ENCODE results near the gene CD44.
"Not testable (repeated sequence)": the region's sequence is repeated elsewhere in the genome, so short reads cannot be mapped to it uniquely, and the experiment has no call there.

The CD44 gene

DNA sequence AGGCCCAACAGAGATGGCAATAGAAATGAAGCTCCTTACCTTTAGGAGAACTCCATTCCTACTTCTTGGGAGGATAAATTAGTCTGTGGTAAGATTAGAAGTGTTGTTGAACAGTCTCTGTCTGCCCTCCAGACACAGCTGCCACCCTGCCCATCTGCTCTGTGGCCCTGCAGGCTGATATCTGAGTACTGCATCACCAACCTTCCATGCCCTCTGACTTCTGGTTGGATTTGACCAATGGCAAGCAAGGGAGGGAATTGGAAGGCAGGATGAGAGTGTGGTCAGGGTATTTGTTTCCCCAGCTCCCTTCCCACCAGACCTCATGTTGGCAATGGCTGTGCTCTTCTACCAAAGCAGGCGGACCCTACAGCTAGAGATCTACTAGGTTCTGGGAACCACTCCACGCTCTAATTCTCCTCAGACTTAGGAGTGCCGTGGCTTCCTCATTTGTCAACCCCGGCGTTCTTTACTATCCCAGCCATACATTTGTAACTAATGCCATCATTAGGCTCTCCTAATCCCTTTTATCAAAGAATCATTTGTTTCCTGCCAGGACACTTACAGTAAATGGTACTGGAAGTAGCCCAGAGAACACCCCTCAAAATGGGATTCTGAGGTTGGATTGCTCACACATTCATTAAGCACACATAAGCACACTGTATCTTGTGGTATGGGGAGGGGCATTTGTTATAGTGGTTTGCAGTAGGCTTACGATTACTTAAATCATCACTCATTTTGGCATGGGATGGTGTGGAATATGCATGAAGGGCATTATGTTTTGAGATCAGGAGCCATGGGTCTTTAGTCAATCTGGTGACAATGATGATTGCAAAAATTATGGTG lies 35.4 kb upstream of the CD44 start:
- Histone ChIP-seq H3K27ac (ENCODE audit: low read length) (no peak overlapping the region), H3K27me3 (ENCODE audit: insufficient read depth, low read length) (no peaks in the 10 kb centered on the region), H3K4me1 (ENCODE audit: insufficient read depth, low read length) (no peaks in the 10 kb centered on the region), H3K36me3 (ENCODE audit: insufficient read depth, low read depth, low read length) (no peaks in the 10 kb centered on the region), H3K4me3 (ENCODE audit: low read length) (no peak overlapping the region), H3K9me3 (ENCODE audit: insufficient read depth, low read depth, low read length) (no peaks in the 10 kb centered on the region; the same call in 1 of the 2 replicates), H3K9ac (ENCODE audit: low read depth, low read length) (no peak overlapping the region)

- no peaks in the 10 kb centered on the region; the same call in none of the 2 replicates for H3K9me3 ChIP-seq (ENCODE audit: insufficient read depth, low read depth, low read length)
- no peak overlapping the region for H3K9ac ChIP-seq (ENCODE audit: low read depth, low read length)
- no peak overlapping the region for H3K27ac ChIP-seq (ENCODE audit: low read length)
Measured at GRCh38 chr11:35104655-35105054, 34.3 kb upstream of the CD44 start.

DNA sequence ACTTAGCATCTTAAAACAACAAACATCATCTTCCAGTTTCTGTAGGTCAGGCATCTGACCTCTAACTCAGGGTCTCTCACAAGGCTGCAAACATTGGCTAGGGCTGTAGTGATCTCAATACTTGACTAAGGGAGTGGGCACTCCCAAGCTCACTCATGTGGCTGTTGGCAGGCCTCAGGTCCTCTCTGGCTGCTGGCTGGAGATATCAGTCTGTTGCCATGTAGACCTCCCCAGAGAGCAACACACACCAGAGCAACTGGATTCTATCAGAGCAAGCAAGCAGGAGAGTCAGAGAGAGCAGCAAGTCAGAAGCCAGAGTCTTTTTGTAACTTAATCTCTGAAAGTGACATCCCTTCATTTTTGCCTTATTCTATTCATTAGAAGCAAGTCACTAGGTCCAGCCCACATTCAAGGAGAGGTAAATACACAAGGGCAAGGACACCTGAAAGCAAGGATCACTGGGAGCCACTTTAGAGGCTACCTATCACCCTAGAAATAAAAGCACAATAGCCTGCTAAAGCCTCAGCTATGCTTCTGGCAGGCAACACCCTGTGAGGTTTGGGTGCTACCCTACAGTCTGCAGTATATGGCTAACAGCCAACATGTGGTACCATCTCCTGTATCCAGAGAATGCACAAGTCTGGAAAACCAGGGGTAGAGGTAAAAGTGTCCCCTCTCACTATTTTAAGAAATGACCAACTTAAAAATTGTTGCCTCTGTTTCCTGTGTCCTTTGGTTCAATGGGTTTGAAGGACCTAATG lies 33.5 kb upstream of the CD44 start:
- Histone ChIP-seq H3K36me3 (ENCODE audit: insufficient read depth, low read depth, low read length) (no peaks in the 10 kb centered on the region), H3K4me3 (ENCODE audit: low read length) (no peak overlapping the region), H3K27ac (ENCODE audit: low read length) (no peak overlapping the region), H3K9ac (ENCODE audit: low read depth, low read length) (no peak overlapping the region), H3K9me3 (ENCODE audit: insufficient read depth, low read depth, low read length) (no peaks in the 10 kb centered on the region; the same call in none of the 2 replicates), H3K27me3 (ENCODE audit: insufficient read depth, low read length) (no peaks in the 10 kb centered on the region), H3K4me1 (ENCODE audit: insufficient read depth, low read length) (no peaks in the 10 kb centered on the region)

More at GRCh38 chr11:35104655-35105054, 34.3 kb upstream of the CD44 start:
- H3K27me3 ChIP-seq (ENCODE audit: insufficient read depth, low read length), result no peaks in the 10 kb centered on the region
- H3K4me1 ChIP-seq (ENCODE audit: insufficient read depth, low read length), result no peaks in the 10 kb centered on the region
- H3K36me3 ChIP-seq (ENCODE audit: insufficient read depth, low read depth, low read length), result no peaks in the 10 kb centered on the region
- H3K4me3 ChIP-seq (ENCODE audit: low read length), result no peak overlapping the region

DNA sequence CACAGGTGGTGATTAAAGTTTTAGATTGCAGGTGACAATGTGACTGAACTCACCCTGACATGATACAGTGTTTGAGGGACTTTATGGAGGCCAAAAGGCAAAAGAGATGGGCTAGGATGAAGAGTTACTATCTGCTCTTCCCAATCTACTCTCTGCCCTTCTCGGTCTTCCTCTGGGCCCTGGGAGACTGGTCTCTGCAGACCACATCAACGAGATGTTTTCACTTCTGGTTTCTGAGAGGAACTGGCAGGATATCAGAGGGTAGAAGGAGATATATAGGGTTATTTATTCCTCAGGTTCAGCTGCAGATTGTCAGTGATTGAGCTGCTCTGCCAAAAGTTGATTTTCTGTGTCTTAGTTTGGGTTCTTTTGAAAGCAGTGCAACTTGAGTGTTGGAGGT lies 32.4 kb upstream of the CD44 start:
- Histone ChIP-seq H3K27me3 (ENCODE audit: insufficient read depth, low read length) (no peaks in the 10 kb centered on the region), H3K4me1 (ENCODE audit: insufficient read depth, low read length) (no peaks in the 10 kb centered on the region), H3K9ac (ENCODE audit: low read depth, low read length) (no peak overlapping the region), H3K4me3 (ENCODE audit: low read length) (no peak overlapping the region), H3K27ac (ENCODE audit: low read length) (no peak overlapping the region), H3K36me3 (ENCODE audit: insufficient read depth, low read depth, low read length) (no peaks in the 10 kb centered on the region), H3K9me3 (ENCODE audit: insufficient read depth, low read depth, low read length) (no peaks in the 10 kb centered on the region; the same call in none of the 2 replicates)

GRCh38 chr11:35107861-35108260 lies 31.1 kb upstream of the CD44 start:
- no peak overlapping the region for H3K9ac ChIP-seq (ENCODE audit: low read depth, low read length)
- no peaks in the 10 kb centered on the region for H3K36me3 ChIP-seq (ENCODE audit: insufficient read depth, low read depth, low read length)
- H3K4me3 ChIP-seq (ENCODE audit: low read length), result no peak overlapping the region
- no peaks in the 10 kb centered on the region for H3K4me1 ChIP-seq (ENCODE audit: insufficient read depth, low read length)
- no peaks in the 10 kb centered on the region for H3K27me3 ChIP-seq (ENCODE audit: insufficient read depth, low read length)
- no peak overlapping the region for H3K27ac ChIP-seq (ENCODE audit: low read length)
- H3K9me3 ChIP-seq (ENCODE audit: insufficient read depth, low read depth, low read length), result no peaks in the 10 kb centered on the region; the same call in none of the 2 replicates

- not testable (repeated sequence) for H3K9me3 ChIP-seq (ENCODE audit: insufficient read depth, low read depth, low read length); H3K27ac ChIP-seq (ENCODE audit: low read length); H3K4me3 ChIP-seq (ENCODE audit: low read length); H3K36me3 ChIP-seq (ENCODE audit: insufficient read depth, low read depth, low read length); H3K9ac ChIP-seq (ENCODE audit: low read depth, low read length); H3K27me3 ChIP-seq (ENCODE audit: insufficient read depth, low read length); H3K4me1 ChIP-seq (ENCODE audit: insufficient read depth, low read length)
Measured at GRCh38 chr11:35108336-35108735, 30.6 kb upstream of the CD44 start.

DNA sequence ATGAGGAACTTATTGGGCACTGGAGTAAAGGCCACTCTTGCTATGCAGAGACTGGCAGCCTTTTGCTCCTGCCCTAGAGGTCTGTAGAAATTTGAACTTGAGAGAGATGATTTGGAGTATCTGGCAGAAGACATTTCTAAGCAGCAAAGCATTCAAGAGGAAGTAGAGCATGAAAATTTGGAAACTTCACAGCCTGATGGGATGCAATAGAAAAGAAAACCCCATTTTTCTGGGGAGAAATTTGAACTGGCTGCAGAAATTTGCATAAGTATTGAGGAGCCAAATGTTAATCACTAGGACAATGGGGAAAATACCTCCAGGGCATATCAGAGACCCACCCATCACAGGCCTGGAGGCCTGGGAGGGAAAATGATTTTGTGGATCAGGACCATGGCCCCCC lies 29.9 kb upstream of the CD44 start:
- Histone ChIP-seq H3K4me1 (ENCODE audit: insufficient read depth, low read length) (no peaks in the 10 kb centered on the region), H3K4me3 (ENCODE audit: low read length) (no peak overlapping the region)

DNA sequence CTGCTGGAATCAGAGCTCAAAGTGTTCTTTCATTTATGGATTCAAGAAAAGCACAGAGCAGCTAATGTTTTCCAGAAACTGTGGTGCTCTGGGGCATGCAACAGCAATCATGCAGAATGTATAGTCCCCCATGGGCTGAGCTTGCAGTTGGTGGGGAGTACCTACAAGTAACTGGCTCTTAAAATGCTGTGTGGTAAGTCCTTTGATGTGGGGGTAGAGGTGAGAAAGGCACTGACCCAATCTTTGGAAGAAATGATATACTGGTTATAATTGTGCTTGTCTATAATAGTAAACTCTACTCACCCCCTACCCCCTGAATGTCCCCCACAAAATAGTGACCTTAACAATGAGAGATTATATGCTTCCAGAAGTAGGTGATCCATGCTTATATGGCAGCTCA lies 29.1 kb upstream of the CD44 start:
- Histone ChIP-seq H3K36me3 (ENCODE audit: insufficient read depth, low read depth, low read length) (no peaks in the 10 kb centered on the region), H3K27ac (ENCODE audit: low read length) (no peak overlapping the region), H3K27me3 (ENCODE audit: insufficient read depth, low read length) (no peaks in the 10 kb centered on the region), H3K9ac (ENCODE audit: low read depth, low read length) (no peak overlapping the region), H3K4me3 (ENCODE audit: low read length) (no peak overlapping the region), H3K4me1 (ENCODE audit: insufficient read depth, low read length) (no peaks in the 10 kb centered on the region), H3K9me3 (ENCODE audit: insufficient read depth, low read depth, low read length) (no peaks in the 10 kb centered on the region; the same call in none of the 2 replicates)

More for the DNA sequence above, 29.9 kb upstream of the CD44 start:
- H3K36me3 ChIP-seq (ENCODE audit: insufficient read depth, low read depth, low read length), result no peaks in the 10 kb centered on the region
- H3K27me3 ChIP-seq (ENCODE audit: insufficient read depth, low read length), result no peaks in the 10 kb centered on the region
- H3K9ac ChIP-seq (ENCODE audit: low read depth, low read length), result no peak overlapping the region
- H3K9me3 ChIP-seq (ENCODE audit: insufficient read depth, low read depth, low read length), result no peaks in the 10 kb centered on the region; the same call in none of the 2 replicates
- H3K27ac ChIP-seq (ENCODE audit: low read length), result no peak overlapping the region

DNA sequence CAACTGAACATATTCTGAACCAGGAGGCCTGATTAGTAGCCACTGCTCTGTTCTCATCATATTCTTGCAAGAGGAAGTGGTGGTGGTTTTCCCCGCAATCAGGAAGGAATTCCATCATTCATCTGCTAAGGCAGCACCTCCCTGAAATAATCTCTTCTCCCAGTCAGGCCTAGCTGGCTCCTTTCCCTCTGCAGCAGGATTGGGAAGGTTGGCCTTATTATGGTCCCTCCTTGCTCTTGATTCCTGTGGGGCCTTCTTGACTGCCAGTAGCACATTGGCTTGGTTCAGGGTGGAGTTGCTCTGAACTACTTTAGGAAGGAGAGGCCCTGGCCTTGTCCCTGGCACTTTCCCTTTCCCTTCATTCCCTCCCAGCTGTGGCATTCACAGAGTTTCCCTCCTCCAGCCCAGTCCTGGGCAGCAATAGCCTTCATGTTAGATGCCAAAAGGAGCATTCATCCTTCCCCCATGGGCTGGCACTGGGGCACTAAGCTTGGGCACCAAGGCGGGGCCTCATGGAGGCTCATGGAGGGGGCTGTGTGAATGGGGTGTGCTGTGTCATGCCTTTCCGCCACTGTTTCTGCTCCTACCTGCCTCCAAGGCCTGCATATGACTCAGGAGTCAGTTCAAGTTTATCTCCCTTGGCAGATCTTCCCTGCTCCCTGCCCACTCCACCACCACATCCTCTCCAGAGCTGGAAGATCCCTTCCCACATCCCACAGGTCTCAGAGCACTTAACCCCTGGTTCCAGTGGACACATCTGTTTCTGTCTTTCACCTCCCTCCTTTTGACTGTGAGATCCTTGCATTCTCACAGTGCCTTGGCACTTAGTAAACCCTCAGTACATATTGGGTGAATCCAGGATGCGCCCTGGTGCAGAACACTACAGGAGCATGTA lies 27.6 kb upstream of the CD44 start:
- Histone ChIP-seq H3K9ac (ENCODE audit: low read depth, low read length) (no peak overlapping the region), H3K27ac (ENCODE audit: low read length) (no peak overlapping the region), H3K9me3 (ENCODE audit: insufficient read depth, low read depth, low read length) (no peaks in the 10 kb centered on the region; the same call in none of the 2 replicates), H3K36me3 (ENCODE audit: insufficient read depth, low read depth, low read length) (no peaks in the 10 kb centered on the region), H3K4me3 (ENCODE audit: low read length) (no peak overlapping the region), H3K27me3 (ENCODE audit: insufficient read depth, low read length) (no peaks in the 10 kb centered on the region), H3K4me1 (ENCODE audit: insufficient read depth, low read length) (no peaks in the 10 kb centered on the region)

GRCh38 chr11:35112056-35112845 lies 26.7 kb upstream of the CD44 start:
- no peaks in the 10 kb centered on the region for H3K27me3 ChIP-seq (ENCODE audit: insufficient read depth, low read length)
- no peaks in the 10 kb centered on the region for H3K36me3 ChIP-seq (ENCODE audit: insufficient read depth, low read depth, low read length)
- H3K4me1 ChIP-seq (ENCODE audit: insufficient read depth, low read length), result no peaks in the 10 kb centered on the region
- H3K9ac ChIP-seq (ENCODE audit: low read depth, low read length), result no peak overlapping the region
- no peaks in the 10 kb centered on the region; the same call in none of the 2 replicates for H3K9me3 ChIP-seq (ENCODE audit: insufficient read depth, low read depth, low read length)
- H3K4me3 ChIP-seq (ENCODE audit: low read length), result no peak overlapping the region
- H3K27ac ChIP-seq (ENCODE audit: low read length), result no peak overlapping the region

GRCh38 chr11:35112846-35113105 lies 26.2 kb upstream of the CD44 start:
- Histone ChIP-seq H3K4me1 (ENCODE audit: insufficient read depth, low read length) (no peaks in the 10 kb centered on the region), H3K9ac (ENCODE audit: low read depth, low read length) (no peak overlapping the region), H3K27ac (ENCODE audit: low read length) (no peak overlapping the region), H3K9me3 (ENCODE audit: insufficient read depth, low read depth, low read length) (no peaks in the 10 kb centered on the region; the same call in none of the 2 replicates), H3K36me3 (ENCODE audit: insufficient read depth, low read depth, low read length) (no peaks in the 10 kb centered on the region), H3K27me3 (ENCODE audit: insufficient read depth, low read length) (no peaks in the 10 kb centered on the region), H3K4me3 (ENCODE audit: low read length) (no peak overlapping the region)

Measured in iPS-20b (cell line).